Ammon's horn (tissue), 1 donor: ENCODE results near the gene MS4A13.
"Not testable (repeated sequence)": the region's sequence is repeated elsewhere in the genome, so short reads cannot be mapped to it uniquely, and the experiment has no call there.

Source experiments
- DNase-seq: peaks from one replicate; pipeline ENCODE4 v3.0.0-alpha.2; 2016; ENCODE audit warnings: low spot score

Gene MS4A13

DNA sequence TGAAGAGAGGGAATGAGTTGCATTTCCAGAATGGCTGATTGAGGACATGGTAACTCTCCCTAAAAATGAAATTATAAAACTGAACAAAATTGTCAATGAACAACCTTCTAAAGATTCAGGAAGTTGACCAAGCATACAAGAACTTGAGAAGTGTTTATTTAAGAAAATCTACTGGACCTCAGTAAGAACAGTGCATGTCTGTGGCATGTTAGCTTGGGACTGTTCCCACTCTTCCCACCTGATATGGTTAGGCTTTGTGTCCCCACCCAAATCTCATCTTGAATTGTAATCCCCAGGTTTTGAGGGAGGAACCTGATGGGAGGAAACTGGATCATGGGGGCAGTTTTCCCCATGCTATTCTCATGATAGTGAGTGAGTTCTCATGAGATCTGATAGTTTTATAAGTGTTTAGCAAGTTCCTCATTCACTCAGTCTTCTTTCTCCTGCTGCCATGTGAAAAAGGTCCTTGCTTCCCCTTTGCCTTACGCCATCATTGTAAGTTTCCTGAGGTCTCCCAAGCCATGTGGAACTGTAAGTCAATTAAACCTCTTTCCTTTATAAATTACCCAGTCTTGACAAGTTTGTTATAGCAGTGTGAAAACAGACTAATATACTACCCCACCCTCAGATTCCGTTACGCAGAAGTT is 15.4 kb downstream of the MS4A13 start:
- DNase-seq = no peak

DNA sequence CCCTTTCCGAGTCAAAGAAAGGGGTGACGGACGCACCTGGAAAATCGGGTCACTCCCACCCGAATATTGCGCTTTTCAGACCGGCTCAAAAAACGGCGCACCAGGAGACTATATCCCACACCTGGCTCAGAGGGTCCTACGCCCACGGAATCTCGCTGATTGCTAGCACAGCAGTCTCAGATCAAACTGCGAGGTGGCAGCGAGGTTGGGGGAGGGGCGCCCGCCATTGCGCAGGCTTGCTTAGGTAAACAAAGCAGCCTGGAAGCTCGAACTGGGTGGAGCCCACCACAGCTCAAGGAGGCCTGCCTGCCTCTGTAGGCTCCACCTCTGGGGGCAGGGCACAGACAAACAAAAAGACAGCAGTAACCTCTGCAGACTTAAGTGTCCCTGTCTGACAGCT is 17.2 kb downstream of the MS4A13 start:
- not testable (repeated sequence) for DNase-seq

DNA sequence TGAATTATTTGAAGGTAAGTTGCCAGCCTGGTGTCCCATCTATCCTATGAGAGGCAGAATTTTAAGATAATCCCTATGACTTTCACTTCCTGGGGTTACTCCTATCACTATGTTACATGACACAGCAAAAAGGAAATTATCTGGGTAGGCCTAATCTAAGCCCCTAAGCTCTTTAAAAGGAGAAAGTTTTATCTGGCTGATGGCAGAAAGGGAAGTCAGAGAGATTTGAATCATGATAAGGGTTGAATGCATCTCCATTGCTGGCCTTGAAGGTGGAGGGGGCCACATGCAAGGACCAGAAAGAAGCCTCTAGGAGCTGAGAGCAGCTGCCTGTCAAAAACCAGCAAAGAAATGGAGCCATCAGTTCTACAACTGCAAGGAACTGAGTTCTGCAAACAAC is 23.4 kb downstream of the MS4A13 start:
- DNase-seq = not testable (repeated sequence)

DNA sequence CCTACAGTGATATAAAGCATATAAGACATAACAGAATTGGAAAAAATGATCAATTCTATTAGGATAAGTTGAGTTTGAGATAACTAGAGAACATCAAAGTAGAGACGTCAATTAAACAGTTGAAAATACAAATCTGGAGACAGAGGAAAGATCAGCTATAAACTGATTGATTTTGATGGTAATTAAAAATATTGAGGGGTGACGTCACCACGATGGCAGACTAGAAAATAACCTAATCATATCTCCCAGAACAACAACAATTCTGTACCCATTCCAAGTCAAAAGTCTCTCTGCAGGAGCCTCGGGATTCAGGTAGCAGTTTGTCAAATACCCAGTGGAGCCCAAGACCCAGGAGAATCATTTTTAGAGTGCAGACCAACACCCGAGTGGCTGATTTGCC is 28.9 kb downstream of the MS4A13 start:
- DNase-seq = no peak

DNA sequence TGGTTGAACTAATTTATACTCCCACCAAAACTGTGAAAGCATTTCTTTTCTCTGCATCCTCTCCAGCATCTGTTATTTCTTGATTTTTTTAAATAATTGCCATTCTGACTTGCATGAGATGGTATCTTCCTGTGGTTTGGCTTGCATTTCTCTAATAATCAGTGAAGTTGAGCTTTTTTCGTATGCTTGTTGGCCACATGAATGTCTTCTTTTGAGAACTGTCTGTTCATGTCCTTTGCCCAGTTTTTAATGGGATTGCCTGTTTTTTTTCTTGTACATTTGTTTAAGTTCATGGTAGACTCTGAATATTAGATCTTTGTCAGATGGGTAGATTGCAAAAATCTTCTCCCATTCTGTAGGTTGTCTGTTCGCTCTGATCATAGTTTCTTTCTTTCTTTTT is 46.1 kb downstream of the MS4A13 start:
- no peak for DNase-seq

DNA sequence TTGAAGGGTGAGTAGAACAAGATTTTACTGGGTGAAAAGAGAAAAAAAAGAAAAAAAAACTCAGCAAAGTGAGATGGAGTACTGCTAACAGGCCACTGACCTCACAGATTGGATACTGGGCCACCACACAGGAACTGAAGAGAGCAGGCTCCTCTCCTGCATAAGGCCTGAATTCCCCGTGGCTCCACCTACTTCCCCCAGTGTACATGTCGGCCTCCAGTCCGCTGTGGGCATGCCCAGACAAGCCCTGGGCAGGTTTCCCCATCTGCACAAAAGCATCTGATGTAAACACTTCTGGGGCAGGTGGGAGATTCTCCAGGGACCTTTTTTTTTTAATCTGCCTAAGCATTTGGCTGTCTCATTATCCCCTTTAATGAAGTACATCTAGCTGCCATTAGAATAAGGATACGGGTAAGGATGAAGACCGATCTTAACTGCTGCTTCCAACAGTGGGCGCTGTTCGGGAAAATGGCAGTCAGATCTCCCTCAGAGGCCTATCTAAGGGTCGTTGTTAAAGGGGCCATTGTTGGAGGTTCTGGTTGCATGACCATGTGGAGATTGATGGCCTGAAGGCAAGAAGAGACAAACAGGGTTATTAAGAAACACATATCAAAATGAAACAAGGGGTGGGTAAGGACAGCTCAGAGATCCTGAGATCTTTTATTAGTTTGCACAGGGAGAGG is 48.5 kb downstream of the MS4A13 start:
- DNase-seq = no peak

DNA sequence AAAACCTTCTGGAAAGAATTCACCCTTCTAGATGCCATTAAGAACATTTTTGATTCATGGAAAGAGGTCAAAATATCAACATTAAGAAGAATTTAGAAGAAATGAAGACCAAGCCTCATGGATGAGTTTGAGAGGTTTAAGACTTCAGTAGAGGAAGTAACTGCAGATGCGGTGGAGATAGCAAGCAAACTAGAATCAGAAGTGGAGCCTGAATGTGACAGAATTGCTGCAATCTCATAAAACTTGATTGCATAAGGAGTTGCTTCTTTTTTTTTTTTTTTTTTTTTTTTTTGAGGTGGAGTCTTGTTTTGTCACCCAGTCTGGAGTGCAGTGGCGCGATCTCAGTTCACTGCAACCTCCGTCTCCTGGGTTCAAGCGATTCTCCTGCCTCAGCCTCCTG is 51.6 kb downstream of the MS4A13 start:
- DNase-seq = no peak

DNA sequence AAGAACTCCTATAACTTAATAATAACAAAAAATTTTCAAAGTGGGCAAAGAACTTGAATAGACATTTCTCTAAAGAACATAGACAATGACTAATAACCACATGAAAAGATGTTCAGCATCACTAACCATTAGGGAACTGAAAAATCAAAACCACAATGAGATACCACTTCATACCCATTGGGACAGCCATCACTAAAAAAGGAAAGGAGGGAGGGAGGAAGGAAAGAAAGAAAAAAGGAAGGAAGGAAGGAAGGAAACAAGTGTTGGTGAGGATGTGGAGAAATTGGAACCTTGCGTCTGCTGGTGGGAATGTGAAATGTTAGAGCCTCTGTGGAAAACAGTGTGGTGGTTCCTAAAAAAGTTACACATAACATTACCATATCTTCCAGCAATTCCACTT is 55.8 kb downstream of the MS4A13 start:
- no peak for DNase-seq

DNA sequence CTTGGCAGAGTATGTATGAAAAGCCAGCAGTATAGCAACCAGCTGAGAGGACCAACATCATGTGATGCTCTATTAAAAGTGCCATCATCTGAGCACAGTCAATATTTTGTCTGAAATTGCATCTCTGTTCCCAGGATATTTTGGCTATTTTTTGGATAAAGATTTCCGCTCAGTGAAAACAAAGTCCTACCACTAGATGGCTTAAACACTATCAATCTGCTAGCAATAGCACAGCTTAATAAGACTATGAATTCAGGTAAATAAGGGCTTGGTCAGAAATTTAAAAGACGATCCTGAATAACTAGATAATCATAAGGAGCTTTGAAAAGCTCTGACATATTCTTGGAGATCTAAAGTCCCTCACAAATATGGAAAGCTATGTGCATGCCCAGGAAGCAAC is 74.4 kb downstream of the MS4A13 start:
- no peak for DNase-seq
